Upper lobe of right lung (tissue), 1 donor: Measurements from ENCODE around the gene TIMM8B. TPM values are rescaled to one million over a fixed set of nuclear protein-coding genes. Genes with fewer than 3 reads are reported as not detected.

Experiments
- ATAC-seq: fragments of 200-7000 bp; cut with Tn5 transposase; one replicate; pipeline ENCODE4 v1.9.1; 2020; ENCODE audit warnings: mild to moderate bottlenecking, moderate library complexity
- DNase-seq: peaks from one replicate; pipeline ENCODE4 v3.0.0-alpha.2; 2020
- H3K27ac ChIP-seq: fragments of 200-600 bp; one replicate; pipeline ENCODE4 v1.8.0; 2022
- H3K27me3 ChIP-seq: fragments of 200-600 bp; one replicate; pipeline ENCODE4 v1.8.0; 2022; ENCODE audit warnings: mild to moderate bottlenecking
- H3K36me3 ChIP-seq: fragments of 200-600 bp; one replicate; pipeline ENCODE4 v1.8.0; 2022
- H3K4me1 ChIP-seq: fragments of 200-600 bp; one replicate; pipeline ENCODE4 v1.8.0; 2022
- H3K4me3 ChIP-seq: fragments of 200-600 bp; one replicate; pipeline ENCODE4 v1.8.0; 2022; ENCODE audit warnings: mild to moderate bottlenecking
- H3K9me3 ChIP-seq: fragments of 200-600 bp; one replicate; pipeline ENCODE4 v1.8.0; 2022
- CTCF ChIP-seq: fragments of 200-600 bp; IDR thresholded peaks from one replicate; pipeline ENCODE4 v1.8.0; 2022; ENCODE audit warnings: antibody characterized with exemption
- intact Hi-C: fragments of 100-400 bp; cut with DNase I; formaldehyde crosslinking; loops from one replicate; pipeline ENCODE4 v1.11.0; 2022
- long read RNA-seq: library from polyadenylated mRNA; unstranded; transcript quantifications from one replicate; pipeline ENCODE4 v2.0.0, GENCODE V29; 2021
- total RNA-seq: library from RNA; stranded (reverse); fragmentation: NEBNext Ultra II Directional; extraction: Animal tissue kit (Norgen Biotek cat#: 25700); gene quantifications from one replicate; pipeline ENCODE4 v1.2.1, GENCODE V29; 2021
- donor health status: DM: no; HTN: yes; CAD: no; lungs with severe emphysema.

The TIMM8B gene
- 33.9 TPM for total RNA-seq
- long read RNA-seq, transcript TIMM8B-203 (3 exons, 1,155 nt), result major isoform, 7 of 15 reads
- long read RNA-seq, transcript TIMM8B-201 (2 exons, 819 nt), result major isoform, 7 of 15 reads
- long read RNA-seq, partial matches to known transcripts, result 0 of 15 reads
- long read RNA-seq, other reads (novel, unspliced or antisense), result 1 of 15 reads

- peak within 1 kb of the TSS; percentile 90 for H3K4me3 ChIP-seq
- peaks cover 32% of the 10 kb centered on the region for H3K4me1 ChIP-seq
- peaks cover 76% of the 10 kb centered on the region for H3K36me3 ChIP-seq
- TF ChIP-seq CTCF, result peak; percentile 27
- ATAC-seq (peak; percentile 98), DNase-seq (peak; percentile 96)
- H3K9me3 ChIP-seq, result no peaks in the 10 kb centered on the region
- H3K27me3 ChIP-seq, result no peaks in the 10 kb centered on the region
- intact Hi-C loops, result no loop called here
- peak within 1 kb of the TSS; percentile 83 for H3K27ac ChIP-seq
Measured at GRCh38 chr11:112086422-112087191, at the start of gene TIMM8B, which contains the start of gene SDHD. TIMM8B (minus strand) TSS chr11:112086756; CDS start chr11:112086723, 33 bp downstream. SDHD (plus strand) TSS chr11:112086873; CDS start chr11:112086908, 35 bp downstream.

- no peak for DNase-seq
- intact Hi-C loops, result no loop called here
- Histone ChIP-seq H3K27me3 (no peaks in the 10 kb centered on the region), H3K9me3 (no peaks in the 10 kb centered on the region), H3K36me3 (no peaks in the 10 kb centered on the region), H3K27ac (no peak overlapping the region), H3K4me1 (no peaks in the 10 kb centered on the region), H3K4me3 (no peak overlapping the region)
- no peak for ATAC-seq
- TF ChIP-seq CTCF, result no peak
Measured at GRCh38 chr11:112134473-112134872, 47.9 kb upstream of the TIMM8B start.

GRCh38 chr11:112132737-112133136, 46.2 kb upstream of the TIMM8B start:
- Histone ChIP-seq H3K4me1 (peaks cover 6% of the 10 kb centered on the region), H3K27ac (no peak overlapping the region), H3K9me3 (no peaks in the 10 kb centered on the region), H3K27me3 (no peaks in the 10 kb centered on the region), H3K36me3 (no peaks in the 10 kb centered on the region), H3K4me3 (no peak overlapping the region)
- DNase-seq, result no peak
- TF ChIP-seq CTCF, result no peak
- ATAC-seq, result no peak
- intact Hi-C loops, result no loop called here

- intact Hi-C loops, result no loop called here
Measured at GRCh38 chr11:112129656-112130055, 43.1 kb upstream of the TIMM8B start.

GRCh38 chr11:112128483-112129121, 42.0 kb upstream of the TIMM8B start:
- Histone ChIP-seq H3K4me3 (no peak overlapping the region), H3K4me1 (peaks cover 6% of the 10 kb centered on the region), H3K9me3 (no peaks in the 10 kb centered on the region), H3K27ac (no peak overlapping the region), H3K27me3 (no peaks in the 10 kb centered on the region), H3K36me3 (no peaks in the 10 kb centered on the region)
- intact Hi-C loops, result no loop called here
- DNase-seq, result no peak
- no peak for ATAC-seq
- no peak for TF ChIP-seq CTCF

More at GRCh38 chr11:112129656-112130055, 43.1 kb upstream of the TIMM8B start:
- Histone ChIP-seq H3K4me1 (peaks cover 6% of the 10 kb centered on the region), H3K9me3 (no peaks in the 10 kb centered on the region), H3K27me3 (no peaks in the 10 kb centered on the region), H3K36me3 (no peaks in the 10 kb centered on the region), H3K27ac (no peak overlapping the region), H3K4me3 (no peak overlapping the region)
- TF ChIP-seq CTCF, result no peak
- ATAC-seq (peak; percentile 87), DNase-seq (no peak)
